ENCODE measurements around the gene KCNA2. TPM values are rescaled to one million over a fixed set of nuclear protein-coding genes. Genes with fewer than 3 reads are reported as not detected.

The KCNA2 gene
- total RNA-seq, 1 donor from 2014 or later = not detected

DNA sequence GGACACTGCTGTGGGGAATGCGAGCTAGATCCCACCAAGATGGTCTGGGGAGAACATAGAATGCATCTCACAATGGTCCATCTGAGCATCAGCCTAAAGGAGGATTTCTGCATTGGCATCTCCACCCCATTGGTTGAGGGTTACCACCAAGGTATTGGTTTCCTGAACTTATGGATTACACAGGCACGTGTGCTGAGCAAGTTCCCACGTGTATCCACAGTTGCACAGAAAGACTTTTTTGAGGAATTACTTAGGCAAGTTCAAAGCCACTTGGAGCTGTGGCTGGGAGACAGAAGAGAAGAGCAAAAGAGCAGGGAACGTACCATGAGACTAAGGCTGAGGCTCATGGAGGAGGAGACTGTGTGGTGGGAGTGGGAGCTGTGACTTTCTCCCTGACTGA lies 43.1 kb downstream of the KCNA2 start:
- no peak overlapping the region for H3K4me3 ChIP-seq (ENCODE audit: low read depth, low read length)
- no peak for DNase-seq (ENCODE audit: low read depth)
- TF ChIP-seq, protein P1, sequence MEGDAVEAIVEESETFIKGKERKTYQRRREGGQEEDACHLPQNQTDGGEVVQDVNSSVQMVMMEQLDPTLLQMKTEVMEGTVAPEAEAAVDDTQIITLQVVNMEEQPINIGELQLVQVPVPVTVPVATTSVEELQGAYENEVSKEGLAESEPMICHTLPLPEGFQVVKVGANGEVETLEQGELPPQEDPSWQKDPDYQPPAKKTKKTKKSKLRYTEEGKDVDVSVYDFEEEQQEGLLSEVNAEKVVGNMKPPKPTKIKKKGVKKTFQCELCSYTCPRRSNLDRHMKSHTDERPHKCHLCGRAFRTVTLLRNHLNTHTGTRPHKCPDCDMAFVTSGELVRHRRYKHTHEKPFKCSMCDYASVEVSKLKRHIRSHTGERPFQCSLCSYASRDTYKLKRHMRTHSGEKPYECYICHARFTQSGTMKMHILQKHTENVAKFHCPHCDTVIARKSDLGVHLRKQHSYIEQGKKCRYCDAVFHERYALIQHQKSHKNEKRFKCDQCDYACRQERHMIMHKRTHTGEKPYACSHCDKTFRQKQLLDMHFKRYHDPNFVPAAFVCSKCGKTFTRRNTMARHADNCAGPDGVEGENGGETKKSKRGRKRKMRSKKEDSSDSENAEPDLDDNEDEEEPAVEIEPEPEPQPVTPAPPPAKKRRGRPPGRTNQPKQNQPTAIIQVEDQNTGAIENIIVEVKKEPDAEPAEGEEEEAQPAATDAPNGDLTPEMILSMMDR (conservative IDR thresholded peaks at IDR 0.05; ENCODE audit: low read depth, low read length) = no peak

DNA sequence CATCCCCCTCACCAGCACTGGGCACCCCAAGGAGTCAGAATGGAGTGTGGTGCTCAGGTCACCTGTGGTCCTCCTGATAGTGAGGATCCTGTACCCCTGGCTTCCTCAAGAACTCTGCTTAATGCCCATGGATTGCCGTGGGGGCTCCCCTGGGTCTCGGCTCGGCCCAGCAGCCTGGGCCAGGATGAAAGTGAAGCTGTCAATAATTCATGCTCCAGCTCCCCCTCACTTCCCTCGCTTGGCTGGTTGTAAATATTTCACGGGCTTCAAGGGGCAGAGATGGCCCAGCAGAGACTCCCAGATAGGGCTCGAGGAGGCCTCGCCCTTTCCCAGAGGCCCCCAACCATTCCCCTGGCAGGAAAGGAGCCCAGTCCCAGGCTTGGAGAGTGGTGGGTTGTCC lies 44.6 kb downstream of the KCNA2 start:
- no peak for DNase-seq (ENCODE audit: low read depth)
- H3K4me3 ChIP-seq (ENCODE audit: low read depth, low read length) = no peak overlapping the region
- TF ChIP-seq, protein P1 (conservative IDR thresholded peaks at IDR 0.05; ENCODE audit: low read depth, low read length) = no peak

DNA sequence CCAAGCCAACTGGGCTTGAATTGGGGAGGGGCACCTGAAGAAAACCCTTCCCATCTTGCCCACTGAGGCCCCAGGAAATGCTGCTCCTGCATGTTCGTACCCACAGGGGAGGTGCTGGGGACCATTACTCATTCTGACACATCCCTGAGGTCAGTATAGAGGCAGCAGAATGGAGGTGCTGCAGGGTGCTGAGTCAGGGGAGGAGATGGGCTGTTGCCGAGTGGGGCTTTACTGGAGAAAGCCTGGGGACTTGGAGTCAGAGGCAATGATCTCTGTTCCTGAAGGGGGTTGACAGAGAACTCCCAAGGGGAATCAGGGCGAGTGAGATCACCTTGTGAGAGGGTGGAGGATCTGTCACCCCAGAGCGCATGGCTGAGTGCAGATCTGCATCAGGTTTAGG lies 47.0 kb downstream of the KCNA2 start:
- H3K4me3 ChIP-seq (ENCODE audit: low read depth, low read length) = no peak overlapping the region
- no peak for DNase-seq (ENCODE audit: low read depth)
- TF ChIP-seq, protein P1 (conservative IDR thresholded peaks at IDR 0.05; ENCODE audit: low read depth, low read length) = no peak

DNA sequence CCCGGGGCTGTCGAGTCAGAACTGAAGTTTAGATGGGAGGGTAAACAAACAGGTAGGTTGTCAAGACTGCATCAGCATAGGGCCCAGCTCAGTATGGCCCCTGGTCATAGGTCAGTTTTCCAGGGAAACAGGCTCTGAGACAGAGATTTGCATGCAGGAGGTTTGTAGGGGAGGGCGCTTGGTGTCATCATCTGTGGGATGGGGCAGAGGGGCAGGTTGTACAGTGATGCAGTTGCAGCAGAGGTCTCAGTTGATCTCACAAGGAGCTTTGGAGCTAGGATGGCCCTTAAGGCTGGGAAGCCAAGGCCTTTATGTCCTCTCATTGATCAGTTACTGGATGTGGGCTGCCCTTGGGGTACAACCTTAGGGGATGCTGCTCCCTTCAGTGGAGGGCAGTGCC lies 48.7 kb downstream of the KCNA2 start:
- DNase-seq (ENCODE audit: low read depth) = no peak
- TF ChIP-seq, protein P1 (conservative IDR thresholded peaks at IDR 0.05; ENCODE audit: low read depth, low read length) = no peak
- no peak overlapping the region for H3K4me3 ChIP-seq (ENCODE audit: low read depth, low read length)

DNA sequence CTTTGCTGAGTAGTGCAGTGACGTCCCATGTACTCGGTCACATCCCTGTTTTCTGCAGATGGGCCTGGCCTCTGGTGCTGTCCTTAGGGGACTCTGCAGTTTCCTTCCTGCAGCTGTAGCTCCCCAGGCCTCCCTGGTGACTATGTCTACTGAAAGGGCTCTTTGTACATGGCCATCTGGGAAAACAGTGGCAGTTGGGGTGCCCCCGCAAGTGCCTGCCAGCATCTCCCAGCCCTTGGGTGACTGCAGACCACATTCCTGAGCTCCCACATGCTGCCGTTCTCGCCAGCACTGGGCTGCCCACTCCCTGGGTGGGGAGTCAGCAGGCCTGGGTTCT lies 49.7 kb downstream of the KCNA2 start:
- TF ChIP-seq, protein P1 (conservative IDR thresholded peaks at IDR 0.05; ENCODE audit: low read depth, low read length) = no peak
- no peak for DNase-seq (ENCODE audit: low read depth)
- no peak overlapping the region for H3K4me3 ChIP-seq (ENCODE audit: low read depth, low read length)

DNA sequence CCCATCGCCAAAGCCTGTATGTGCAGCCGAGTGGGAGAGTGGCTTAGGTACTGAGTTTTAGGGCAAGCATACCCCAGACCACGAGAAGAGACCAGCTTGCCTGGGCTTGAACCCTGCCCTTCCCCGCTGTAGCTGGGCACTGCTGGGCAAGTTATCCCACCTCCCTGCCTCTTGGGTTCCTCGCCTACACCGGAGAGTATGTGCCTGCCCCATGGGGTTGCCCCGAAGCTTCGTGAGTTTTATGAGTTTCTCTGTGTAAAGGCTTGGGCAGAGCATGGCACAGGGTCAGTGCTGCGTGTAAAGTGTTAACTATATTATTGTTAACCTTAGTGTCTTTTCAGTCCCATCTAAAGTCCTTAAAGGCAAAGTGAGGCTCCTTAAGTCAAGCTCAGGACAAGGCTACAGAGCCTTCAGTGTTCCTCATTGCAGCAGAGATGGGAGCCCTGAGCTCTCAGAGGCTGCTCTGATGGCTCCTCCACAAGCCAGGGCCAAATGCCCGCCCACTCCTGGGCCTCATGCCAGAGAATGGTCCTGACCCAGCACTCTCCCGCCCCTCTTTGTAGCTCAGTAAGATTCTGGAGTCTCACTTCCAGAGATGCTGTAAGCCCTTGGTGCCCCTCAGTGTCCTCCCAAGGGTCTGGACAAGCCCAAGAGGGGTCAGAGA lies 50.2 kb downstream of the KCNA2 start:
- H3K4me3 ChIP-seq (ENCODE audit: low read depth, low read length) = no peak overlapping the region
- TF ChIP-seq, protein P1 (conservative IDR thresholded peaks at IDR 0.05; ENCODE audit: low read depth, low read length) = no peak
- DNase-seq (ENCODE audit: low read depth) = no peak

Data from epithelial cell of proximal tubule (primary cell).